Measurements from ENCODE around the gene AJM1.

- TF ChIP-seq EZH2 (IDR thresholded peaks at IDR 0.05; ENCODE audit: borderline replicate concordance): no peak
- TF ChIP-seq CTCF (IDR thresholded peaks at IDR 0.05; ENCODE audit: poor library complexity): no peak
- no peak for TF ChIP-seq EZH2phosphoT487 (IDR thresholded peaks at IDR 0.05; ENCODE audit: low read depth, severe bottlenecking, unreplicated experiment)
Observed at GRCh38 chr9:136793086-136793946, 49.0 kb upstream of the AJM1 start.

Data from hepatocyte (in vitro differentiated cells).